Stimulated activated CD4-positive, alpha-beta T cell treated with anti-CD3 and anti-CD28 coated beads, TNF-alpha, amount 100 ng/mL, for 1 hour (primary cell): ENCODE measurements around the gene MMP17.
"Not testable (repeated sequence)": the region's sequence is repeated elsewhere in the genome, so short reads cannot be mapped to it uniquely, and the experiment has no call there.

Experiments
- DNase-seq, 3 donors: peaks; one replicate each; pipeline ENCODE4 v3.0.0-alpha.2; 2020; ENCODE audit warnings: low read depth in 3 of 3, low spot score in 1 of 3

The MMP17 gene

GRCh38 chr12:131799828-131800593 is 28.2 kb upstream of the MMP17 start:
- DNase-seq: no peak

GRCh38 chr12:131800594-131801135 is 27.5 kb upstream of the MMP17 start:
- no peak for DNase-seq

- no peak for DNase-seq
Observed at GRCh38 chr12:131801254-131801866, 26.8 kb upstream of the MMP17 start.

GRCh38 chr12:131803961-131804521 is 24.2 kb upstream of the MMP17 start:
- no peak for DNase-seq

- DNase-seq: no peak
Observed at GRCh38 chr12:131805421-131805820, 22.8 kb upstream of the MMP17 start.

- DNase-seq: no peak
Observed at GRCh38 chr12:131806674-131807073, 21.5 kb upstream of the MMP17 start.

- peak in 1 of 3 donors; percentile 10 for DNase-seq
Observed at GRCh38 chr12:131808744-131809371, 19.3 kb upstream of the MMP17 start.

- DNase-seq: not testable (repeated sequence)
Observed at GRCh38 chr12:131809476-131810254, 18.5 kb upstream of the MMP17 start.

GRCh38 chr12:131810726-131811125 is 17.5 kb upstream of the MMP17 start:
- DNase-seq: no peak

GRCh38 chr12:131815131-131815530 is 13.1 kb upstream of the MMP17 start:
- no peak for DNase-seq

GRCh38 chr12:131816495-131816894 is 11.7 kb upstream of the MMP17 start:
- DNase-seq: no peak

GRCh38 chr12:131817241-131817640 is 11.0 kb upstream of the MMP17 start:
- DNase-seq: no peak

- DNase-seq: no peak
Observed at GRCh38 chr12:131818821-131819585, 9.2 kb upstream of the MMP17 start.

GRCh38 chr12:131824450-131824849 is 3.7 kb upstream of the MMP17 start:
- no peak for DNase-seq

GRCh38 chr12:131825146-131825892 is 2.9 kb upstream of the MMP17 start:
- no peak for DNase-seq

GRCh38 chr12:131826097-131826928 is 1.9 kb upstream of the MMP17 start:
- no peak for DNase-seq

GRCh38 chr12:131828671-131829355 is 620 bp downstream of the MMP17 start:
- DNase-seq: no peak

GRCh38 chr12:131829356-131829747 is 1.2 kb downstream of the MMP17 start:
- no peak for DNase-seq
